HCT116 (cell line): ENCODE measurements around the gene DNM1. TPM values are rescaled to one million over a fixed set of nuclear protein-coding genes. Genes with fewer than 3 reads are reported as not detected.

ENCODE experiments used
- ATAC-seq: fragments of 200-7000 bp; cut with Tn5 transposase; 2 replicates; pipeline ENCODE4 v1.9.1; 2020; ENCODE audit warnings: mild to moderate bottlenecking, moderate library complexity
- BruUV-seq: library from RNA; stranded (reverse); fragments of 400-500 nt; replicated peaks from 2 replicates; lab custom pipeline; 2021; lab: Mats Ljungman, UMichigan
- CTCF ChIA-PET: fragments of 300-600 bp; sonication (Branson Sonifier 250); formaldehyde crosslinking; loops from one replicate; lab custom pipeline; 2021; ENCODE audit warnings: antibody characterized with exemption; lab: Charles Lee
- POLR2A ChIA-PET: fragments of 300-600, 350-600 bp; sonication (Branson Sonifier 250); formaldehyde crosslinking; loops from one replicate; lab custom pipeline; 2021; ENCODE audit warnings: antibody characterized with exemption; lab: Charles Lee
- RAD21 ChIA-PET, 2 experiments: fragments of 300-600 bp; sonication (Branson Sonifier 250); formaldehyde crosslinking; loops; one replicate each; lab custom pipeline; 2023; ENCODE audit warnings: low total read pairs in 2 of 2; ENCODE audit not compliant: uncharacterized antibody in 2 of 2, unreplicated experiment in 2 of 2, low non-redundant PET in 1 of 2; lab: Charles Lee
- DNase-seq: peaks from one replicate; pipeline ENCODE4 v3.0.0-alpha.2; 2010; ENCODE audit warnings: low read depth, low spot score
- H2AFZ ChIP-seq: fragments of 200-600 bp; shearing (Covaris generic), sonication (generic); 2 replicates; pipeline ENCODE4 v1.6.1; 2017; ENCODE audit warnings: low read depth, mixed run types, mixed read lengths, antibody characterized with exemption, low read length; ENCODE audit not compliant: poor library complexity, severe bottlenecking
- H3K27ac ChIP-seq: 2 replicates; pipeline ENCODE4 v1.5.1; 2012; ENCODE audit warnings: low read depth, low read length
- H3K27me3 ChIP-seq: fragments of 200-600 bp; sonication (generic); 2 replicates; pipeline ENCODE4 v1.6.1; 2016; ENCODE audit warnings: mixed run types, low read length, mixed read lengths; ENCODE audit not compliant: insufficient read depth
- H3K36me3 ChIP-seq, 2 experiments: fragments of 200-500 bp in 1 of 2; fragments of 200-600 bp in 1 of 2; sonication (Bioruptor generic) in 1 of 2; sonication (generic) in 1 of 2; 2 replicates each; pipeline versions ENCODE4 v1.5.1 to v1.6.1; 2014 to 2016; ENCODE audit warnings: low read length in 2 of 2, inconsistent platforms in 1 of 2, mixed read lengths in 1 of 2, mixed run types in 1 of 2; ENCODE audit not compliant: insufficient read depth in 2 of 2, control insufficient read depth in 1 of 2
- H3K4me1 ChIP-seq, 2 experiments: fragments of 200-600 bp in 1 of 2; sonication (generic) in 1 of 2; 2 replicates each; pipeline versions ENCODE4 v1.5.1 to v1.6.1; 2012 to 2017; ENCODE audit warnings: low read length in 2 of 2, inconsistent platforms in 1 of 2, mild to moderate bottlenecking in 1 of 2, mixed read lengths in 1 of 2, mixed run types in 1 of 2, moderate library complexity in 1 of 2; ENCODE audit not compliant: insufficient read depth in 2 of 2, control insufficient read depth in 1 of 2
- H3K4me2 ChIP-seq: fragments of 200-600 bp; sonication (generic); 2 replicates; pipeline ENCODE4 v1.6.1; 2017; ENCODE audit warnings: mixed run types, low read length, mixed read lengths
- H3K4me3 ChIP-seq, 2 experiments: fragments of 200-600 bp in 1 of 2; sonication (generic) in 1 of 2; replicated peaks in 1 of 2; 2 replicates each; pipeline ENCODE4 v1.5.1; 2011 to 2016; ENCODE audit warnings: low read length in 2 of 2, control low read depth in 1 of 2, low read depth in 1 of 2, mild to moderate bottlenecking in 1 of 2, mixed read lengths in 1 of 2, mixed run types in 1 of 2
- H3K79me2 ChIP-seq: fragments of 200-600 bp; sonication (generic); 2 replicates; pipeline ENCODE4 v1.6.1; 2017; ENCODE audit warnings: mild to moderate bottlenecking, mixed run types, low read length, moderate library complexity, mixed read lengths; ENCODE audit not compliant: insufficient read depth
- H3K9ac ChIP-seq: fragments of 200-600 bp; sonication (generic); 2 replicates; pipeline ENCODE4 v1.6.1; 2016; ENCODE audit warnings: low read length, mixed read lengths
- H3K9me2 ChIP-seq: fragments of 200-600 bp; sonication (generic), shearing (Covaris generic); 2 replicates; pipeline ENCODE4 v1.6.1; 2017; ENCODE audit warnings: mixed run types, mild to moderate bottlenecking, moderate library complexity; ENCODE audit not compliant: insufficient read depth
- H3K9me3 ChIP-seq, 2 experiments: fragments of 200-500 bp in 1 of 2; fragments of 200-600 bp in 1 of 2; sonication (Bioruptor generic) in 1 of 2; sonication (generic) in 1 of 2; 2 replicates each; pipeline ENCODE4 v1.6.1; 2014 to 2017; ENCODE audit warnings: low read length in 2 of 2, mixed read lengths in 2 of 2, inconsistent platforms in 1 of 2, low read depth in 1 of 2, mild to moderate bottlenecking in 1 of 2, mixed run types in 1 of 2, moderate library complexity in 1 of 2; ENCODE audit not compliant: control insufficient read depth in 1 of 2, insufficient read depth in 1 of 2
- H4K20me1 ChIP-seq: fragments of 200-600 bp; sonication (generic), shearing (Covaris generic); 2 replicates; pipeline ENCODE4 v1.6.1; 2017; ENCODE audit warnings: mixed run types, mild to moderate bottlenecking, moderate library complexity; ENCODE audit not compliant: insufficient read depth
- CBX3 ChIP-seq: IDR thresholded peaks from 2 replicates; pipeline ENCODE4 v1.6.1; 2012; ENCODE audit warnings: low read depth
- RAD21 ChIP-seq: IDR thresholded peaks from 2 replicates; pipeline ENCODE4 v1.6.1; 2012; ENCODE audit warnings: low read depth, mild to moderate bottlenecking
- SP1 ChIP-seq: IDR thresholded peaks from 2 replicates; pipeline ENCODE4 v1.6.1; 2012; ENCODE audit warnings: low read depth
- YY1 ChIP-seq: IDR thresholded peaks from 2 replicates; pipeline ENCODE4 v1.6.1; 2011; ENCODE audit warnings: low read length, low read depth, moderate library complexity, mild to moderate bottlenecking; ENCODE audit not compliant: insufficient replicate concordance; ENCODE audit errors: extremely low read depth
- ZNF274 ChIP-seq: fragments of 200-500 bp; sonication (Bioruptor generic); IDR thresholded peaks from 2 replicates; pipeline ENCODE4 v1.6.1; 2014; ENCODE audit warnings: mild to moderate bottlenecking, low read depth, low read length, inconsistent platforms
- intact Hi-C: fragments of 100-400 bp; cut with micrococcal nuclease; formaldehyde crosslinking; loops from 2 replicates; pipeline ENCODE4 v1.10.0; 2022
- total RNA-seq: library from RNA; stranded (reverse); gene quantifications from one replicate; pipeline ENCODE4 v1.2.1, GENCODE V29; 2021; ENCODE audit not compliant: unreplicated experiment
- TF ChIP-seq, protein P1 (sequence below): IDR thresholded peaks from 2 replicates; pipeline ENCODE4 v1.6.1; 2011; ENCODE audit warnings: mild to moderate bottlenecking, low read length, moderate library complexity; ENCODE audit not compliant: insufficient replicate concordance; ENCODE audit errors: extremely low read depth
- TF ChIP-seq, protein P2 (sequence below): IDR thresholded peaks from 2 replicates; pipeline ENCODE4 v1.6.1; 2012
- TF ChIP-seq, protein P3 (sequence below): IDR thresholded peaks from 2 replicates; pipeline ENCODE4 v1.6.1; 2012

Gene DNM1
- total RNA-seq, 1 experiment from 2014 or later = 12.0 TPM

DNA sequence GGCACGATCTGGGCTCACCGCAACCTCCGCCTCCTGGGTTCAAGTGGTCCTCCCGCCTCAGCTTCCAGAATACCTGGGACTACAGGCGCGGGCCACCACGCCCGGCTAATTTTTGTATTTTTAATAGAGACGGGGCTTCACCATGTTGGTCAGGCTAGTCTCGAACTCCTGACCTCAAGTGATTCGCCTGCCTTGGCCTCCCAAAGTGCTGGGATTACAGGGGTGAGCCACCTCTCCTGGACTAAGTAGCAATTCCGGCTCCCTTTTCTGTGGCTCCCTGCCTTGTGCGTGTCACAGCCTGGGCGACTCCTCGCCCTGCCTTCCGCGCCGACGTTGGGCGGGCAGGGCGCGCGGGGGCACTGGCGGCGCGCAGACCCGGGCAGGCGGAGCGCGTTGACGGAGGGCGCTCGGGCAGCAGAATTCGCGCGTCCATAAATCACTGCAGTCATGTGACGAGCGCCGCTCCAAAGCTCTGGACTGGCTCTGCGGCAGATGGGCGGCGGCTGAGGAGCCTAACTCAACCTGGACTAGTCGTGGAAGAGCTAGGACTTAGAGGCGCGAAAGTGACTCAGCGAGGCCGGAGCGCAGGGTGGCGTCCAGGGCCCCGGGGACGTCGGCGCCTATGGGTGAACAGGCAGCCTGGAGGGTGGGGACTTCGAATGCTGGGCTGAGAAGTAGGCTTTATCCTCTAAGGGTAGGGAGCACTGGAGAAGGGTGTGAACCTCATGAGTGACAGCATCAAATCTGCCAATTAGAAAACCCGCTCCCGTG is 10.4 kb upstream of the DNM1 start (continued):
- TF ChIP-seq, protein P1, sequence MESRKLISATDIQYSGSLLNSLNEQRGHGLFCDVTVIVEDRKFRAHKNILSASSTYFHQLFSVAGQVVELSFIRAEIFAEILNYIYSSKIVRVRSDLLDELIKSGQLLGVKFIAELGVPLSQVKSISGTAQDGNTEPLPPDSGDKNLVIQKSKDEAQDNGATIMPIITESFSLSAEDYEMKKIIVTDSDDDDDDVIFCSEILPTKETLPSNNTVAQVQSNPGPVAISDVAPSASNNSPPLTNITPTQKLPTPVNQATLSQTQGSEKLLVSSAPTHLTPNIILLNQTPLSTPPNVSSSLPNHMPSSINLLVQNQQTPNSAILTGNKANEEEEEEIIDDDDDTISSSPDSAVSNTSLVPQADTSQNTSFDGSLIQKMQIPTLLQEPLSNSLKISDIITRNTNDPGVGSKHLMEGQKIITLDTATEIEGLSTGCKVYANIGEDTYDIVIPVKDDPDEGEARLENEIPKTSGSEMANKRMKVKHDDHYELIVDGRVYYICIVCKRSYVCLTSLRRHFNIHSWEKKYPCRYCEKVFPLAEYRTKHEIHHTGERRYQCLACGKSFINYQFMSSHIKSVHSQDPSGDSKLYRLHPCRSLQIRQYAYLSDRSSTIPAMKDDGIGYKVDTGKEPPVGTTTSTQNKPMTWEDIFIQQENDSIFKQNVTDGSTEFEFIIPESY = no peak
- TF ChIP-seq, protein P2, sequence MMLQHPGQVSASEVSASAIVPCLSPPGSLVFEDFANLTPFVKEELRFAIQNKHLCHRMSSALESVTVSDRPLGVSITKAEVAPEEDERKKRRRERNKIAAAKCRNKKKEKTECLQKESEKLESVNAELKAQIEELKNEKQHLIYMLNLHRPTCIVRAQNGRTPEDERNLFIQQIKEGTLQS = no peak
- TF ChIP-seq YY1 (peak; percentile 38), CBX3 (no peak), SP1 (no peak)
- TF ChIP-seq, protein P3, sequence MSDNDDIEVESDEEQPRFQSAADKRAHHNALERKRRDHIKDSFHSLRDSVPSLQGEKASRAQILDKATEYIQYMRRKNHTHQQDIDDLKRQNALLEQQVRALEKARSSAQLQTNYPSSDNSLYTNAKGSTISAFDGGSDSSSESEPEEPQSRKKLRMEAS = no peak

DNA sequence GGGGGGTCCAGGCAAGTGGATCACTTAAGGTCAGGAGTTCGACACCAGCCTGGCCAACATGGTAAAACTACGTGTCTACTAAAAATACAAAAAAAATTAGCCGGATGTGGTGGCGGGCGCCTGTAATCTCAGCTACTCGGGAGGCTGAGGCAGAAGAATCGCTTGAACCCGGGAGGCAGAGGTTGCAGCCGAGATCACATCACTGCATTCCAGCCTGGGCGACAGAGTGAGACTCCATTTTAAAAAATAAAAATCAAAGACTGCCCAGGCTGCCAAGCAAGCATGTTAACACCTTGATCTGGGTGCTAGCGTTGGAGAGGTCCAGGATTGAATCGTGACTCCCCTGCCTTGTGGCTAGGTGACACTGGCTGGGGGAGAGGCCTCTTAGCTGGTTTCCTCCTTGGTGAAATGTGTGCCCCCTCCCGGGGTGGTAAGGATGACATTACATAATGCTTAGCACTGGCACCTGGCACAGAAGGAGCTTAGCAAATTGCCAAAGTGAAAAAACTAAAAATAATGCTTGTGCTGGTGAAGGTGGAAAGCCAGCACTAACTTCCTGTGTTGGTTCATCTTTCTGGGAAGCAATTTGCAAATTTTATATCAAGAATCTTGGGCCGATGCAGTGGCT is 9.6 kb upstream of the DNM1 start:
- peak overlapping the region; percentile 91 for H3K27ac ChIP-seq
- DNase-seq = no peak
- CTCF ChIA-PET = interaction anchor here (0.6 to 1.7 kb wide), 3 partner anchors 10 to 25 kb away, joined by 3 to 5 read pairs (median 4); partner anchors contain the start of gene DNM1
- H3K36me3 ChIP-seq = peaks cover 0 to 4% of the 10 kb centered on the region in 2 experiments; a peak in 1 of 4 replicates
- intact Hi-C loops = loop anchor here (10.0 kb wide), 1 partner anchor 151 kb away; the partner anchor contains the start of gene SLC27A4
- H3K27me3 ChIP-seq = no peaks in the 10 kb centered on the region
- TF ChIP-seq, protein P2 = no peak
- no peak for TF ChIP-seq RAD21
- TF ChIP-seq ZNF274 = no peak
- TF ChIP-seq CBX3 = no peak
- TF ChIP-seq YY1 = no peak
- BruUV-seq = no TSS peak
- H4K20me1 ChIP-seq = no peaks in the 10 kb centered on the region
- no peaks in the 10 kb centered on the region for H3K9me2 ChIP-seq
- RAD21 ChIA-PET = no interaction called here
- POLR2A ChIA-PET = interaction anchor here (0.5 to 1.3 kb wide), 5 partner anchors 25 to 925 kb away, joined by 3 to 5 read pairs (median 3); partner anchors contain the start of gene BBLN
- H3K79me2 ChIP-seq = peaks cover 20% of the 10 kb centered on the region
- H3K9ac ChIP-seq = peak overlapping the region; percentile 97
- no peak overlapping the region; a peak in 2 of 4 replicates for H3K4me3 ChIP-seq
- peaks cover 16 to 33% of the 10 kb centered on the region in 2 experiments for H3K4me1 ChIP-seq
- H3K4me2 ChIP-seq = peak overlapping the region; percentile 90
- no peak for ATAC-seq
- H3K9me3 ChIP-seq = no peaks in the 10 kb centered on the region
- no peak overlapping the region for H2AFZ ChIP-seq
